Ascending aorta (tissue), 2 donors: ENCODE measurements around the gene KCNMA1. TPM values are rescaled to one million over a fixed set of nuclear protein-coding genes. Genes with fewer than 3 reads are reported as not detected.

Experiments
- DNase-seq, 2 donors: peaks; one replicate each; pipeline ENCODE4 v3.0.0-alpha.2; 2019; ENCODE audit warnings: low spot score in 2 of 2
- H3K27ac ChIP-seq, 2 donors: fragments of 200-600 bp; sonication (generic); one replicate each; pipeline ENCODE4 v1.5.1; 2016 to 2017; ENCODE audit warnings: mild to moderate bottlenecking in 1 of 2
- H3K27me3 ChIP-seq: fragments of 200-600 bp; sonication (generic); one replicate; pipeline ENCODE4 v1.5.1; 2017
- H3K36me3 ChIP-seq, 2 donors: fragments of 200-600 bp; sonication (generic); one replicate each; pipeline ENCODE4 v1.5.1; 2016
- H3K4me1 ChIP-seq, 2 donors: fragments of 200-600 bp; sonication (generic); one replicate each; pipeline ENCODE4 v1.5.1; 2016 to 2017; ENCODE audit warnings: mild to moderate bottlenecking in 1 of 2
- H3K4me3 ChIP-seq, 2 donors: fragments of 200-600 bp; sonication (generic); one replicate each; pipeline ENCODE4 v1.5.1; 2016 to 2017; ENCODE audit warnings: mild to moderate bottlenecking in 1 of 2
- H3K9me3 ChIP-seq, 2 donors: fragments of 200-600 bp; sonication (generic); one replicate each; pipeline ENCODE4 v1.5.1; 2016
- intact Hi-C: fragments of 100-400 bp; cut with DNase I; formaldehyde crosslinking; loops from one replicate; pipeline ENCODE4 v1.15.1; 2023
- total RNA-seq: library from RNA; depleted of rRNA; stranded (reverse); fragments of >200 nt; gene quantifications from one replicate; pipeline ENCODE4 v1.1.0, GENCODE V29; 2016
- TF ChIP-seq, protein P1 (sequence below), 3 experiments: fragments of 200-600 bp in 2 of 3; fragments of 450-650 bp in 1 of 3; sonication (generic) in 2 of 3; IDR thresholded peaks; one replicate each; pipeline ENCODE4 v1.5.1; 2016 to 2019; ENCODE audit warnings: antibody characterized with exemption in 3 of 3, mild to moderate bottlenecking in 1 of 3, moderate library complexity in 1 of 3

Gene KCNMA1
- total RNA-seq, 1 donor from 2014 or later, result 28.6 TPM

DNA sequence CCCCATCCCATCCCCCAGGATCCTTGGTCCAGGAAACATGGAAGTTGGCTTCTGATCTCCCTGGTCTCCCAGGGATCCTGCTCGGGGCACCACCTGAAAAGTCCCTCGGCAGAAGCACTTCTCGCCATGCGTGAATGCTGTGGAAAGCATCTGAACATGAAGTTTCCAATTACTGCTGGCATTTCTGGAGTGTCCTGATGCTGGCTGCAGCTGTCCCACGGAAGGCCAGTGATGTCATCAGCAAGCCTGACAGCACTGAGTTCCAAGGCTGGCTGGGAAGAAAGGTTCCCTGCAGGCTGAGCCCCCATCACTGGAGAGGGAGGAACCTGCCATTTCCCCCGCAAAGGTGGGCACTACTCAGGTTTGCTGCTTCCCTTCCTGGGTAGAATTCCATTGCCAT, 71.4 kb downstream of the KCNMA1 start:
- Histone ChIP-seq H3K27ac (peak overlapping the region; percentile 22 to 83), H3K27me3 (no peaks in the 10 kb centered on the region), H3K36me3 (no peaks in the 10 kb centered on the region), H3K9me3 (no peaks in the 10 kb centered on the region), H3K4me3 (no peak overlapping the region), H3K4me1 (peaks cover 18 to 63% of the 10 kb centered on the region in 2 donors)
- no peak for DNase-seq
- TF ChIP-seq, protein P1, sequence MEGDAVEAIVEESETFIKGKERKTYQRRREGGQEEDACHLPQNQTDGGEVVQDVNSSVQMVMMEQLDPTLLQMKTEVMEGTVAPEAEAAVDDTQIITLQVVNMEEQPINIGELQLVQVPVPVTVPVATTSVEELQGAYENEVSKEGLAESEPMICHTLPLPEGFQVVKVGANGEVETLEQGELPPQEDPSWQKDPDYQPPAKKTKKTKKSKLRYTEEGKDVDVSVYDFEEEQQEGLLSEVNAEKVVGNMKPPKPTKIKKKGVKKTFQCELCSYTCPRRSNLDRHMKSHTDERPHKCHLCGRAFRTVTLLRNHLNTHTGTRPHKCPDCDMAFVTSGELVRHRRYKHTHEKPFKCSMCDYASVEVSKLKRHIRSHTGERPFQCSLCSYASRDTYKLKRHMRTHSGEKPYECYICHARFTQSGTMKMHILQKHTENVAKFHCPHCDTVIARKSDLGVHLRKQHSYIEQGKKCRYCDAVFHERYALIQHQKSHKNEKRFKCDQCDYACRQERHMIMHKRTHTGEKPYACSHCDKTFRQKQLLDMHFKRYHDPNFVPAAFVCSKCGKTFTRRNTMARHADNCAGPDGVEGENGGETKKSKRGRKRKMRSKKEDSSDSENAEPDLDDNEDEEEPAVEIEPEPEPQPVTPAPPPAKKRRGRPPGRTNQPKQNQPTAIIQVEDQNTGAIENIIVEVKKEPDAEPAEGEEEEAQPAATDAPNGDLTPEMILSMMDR (IDR thresholded peaks at IDR 0.05), result no peak
- intact Hi-C loops, result no loop called here

DNA sequence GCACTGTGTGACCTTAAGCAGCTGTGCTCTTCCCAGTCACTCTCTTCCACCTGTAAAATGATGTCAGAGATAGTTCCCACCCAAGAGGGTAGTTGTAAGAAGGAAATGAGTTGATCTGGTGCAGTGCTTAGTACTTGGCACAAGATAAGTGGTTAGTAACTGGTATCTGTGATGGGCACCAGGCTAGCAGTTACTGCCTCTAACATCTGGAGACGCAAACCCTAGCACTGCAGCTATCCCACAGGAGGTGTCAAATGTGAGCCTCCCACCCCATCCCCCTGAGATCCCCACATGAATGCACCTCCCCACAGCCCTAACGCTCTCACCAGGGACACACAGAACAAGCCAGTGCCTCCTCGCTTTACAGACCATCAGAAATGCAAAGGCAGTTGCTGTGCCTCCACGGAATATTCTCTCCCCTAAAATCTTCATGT, 72.0 kb downstream of the KCNMA1 start:
- Histone ChIP-seq H3K36me3 (no peaks in the 10 kb centered on the region), H3K27ac (peak overlapping the region; percentile 79 to 83), H3K9me3 (no peaks in the 10 kb centered on the region), H3K4me3 (no peak overlapping the region), H3K27me3 (no peaks in the 10 kb centered on the region), H3K4me1 (peaks cover 18 to 62% of the 10 kb centered on the region in 2 donors)
- TF ChIP-seq, protein P1 (IDR thresholded peaks at IDR 0.05), result no peak
- DNase-seq, result no peak
- intact Hi-C loops, result no loop called here

DNA sequence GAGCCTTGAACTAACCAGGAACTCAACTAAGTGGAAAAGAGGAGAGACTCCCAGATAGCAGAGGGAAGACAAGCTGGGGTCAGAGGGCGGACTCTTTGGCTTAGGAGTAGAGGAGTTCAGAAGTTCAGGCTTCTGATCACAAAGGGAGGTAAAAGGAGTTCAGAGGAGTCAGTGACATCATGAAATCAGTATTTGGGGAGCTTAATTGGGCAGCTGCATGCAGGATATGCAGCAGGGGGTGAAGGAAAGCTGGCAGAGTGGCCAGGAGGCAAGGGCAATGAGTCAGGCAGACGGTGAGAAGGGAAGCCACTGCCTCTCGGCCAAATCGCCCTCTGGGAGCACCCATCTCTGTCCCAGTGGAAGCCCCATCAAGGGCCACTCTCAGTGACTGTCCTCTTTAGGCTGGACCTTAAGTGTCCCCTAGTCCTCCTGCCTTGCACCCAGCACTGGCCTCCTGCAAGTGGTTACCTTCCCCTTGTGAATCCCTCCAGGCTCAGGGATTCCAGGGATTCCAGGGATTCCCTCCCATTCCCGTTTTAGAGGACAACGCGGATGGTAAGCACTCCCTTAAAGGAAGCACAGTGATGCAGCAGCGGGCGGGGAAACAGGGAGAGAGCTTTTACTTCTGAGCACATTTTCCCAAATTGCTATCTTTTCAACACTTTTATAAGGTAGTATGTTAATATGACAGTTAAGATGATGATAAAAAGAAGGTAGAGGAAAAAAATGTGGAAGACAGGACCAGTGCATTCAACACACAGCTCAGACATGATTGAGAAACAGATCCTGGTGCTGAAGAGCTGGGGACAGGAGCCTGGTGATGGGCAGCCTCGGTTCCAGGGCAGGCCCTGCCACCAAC, 72.6 kb downstream of the KCNMA1 start:
- intact Hi-C loops, result no loop called here

DNA sequence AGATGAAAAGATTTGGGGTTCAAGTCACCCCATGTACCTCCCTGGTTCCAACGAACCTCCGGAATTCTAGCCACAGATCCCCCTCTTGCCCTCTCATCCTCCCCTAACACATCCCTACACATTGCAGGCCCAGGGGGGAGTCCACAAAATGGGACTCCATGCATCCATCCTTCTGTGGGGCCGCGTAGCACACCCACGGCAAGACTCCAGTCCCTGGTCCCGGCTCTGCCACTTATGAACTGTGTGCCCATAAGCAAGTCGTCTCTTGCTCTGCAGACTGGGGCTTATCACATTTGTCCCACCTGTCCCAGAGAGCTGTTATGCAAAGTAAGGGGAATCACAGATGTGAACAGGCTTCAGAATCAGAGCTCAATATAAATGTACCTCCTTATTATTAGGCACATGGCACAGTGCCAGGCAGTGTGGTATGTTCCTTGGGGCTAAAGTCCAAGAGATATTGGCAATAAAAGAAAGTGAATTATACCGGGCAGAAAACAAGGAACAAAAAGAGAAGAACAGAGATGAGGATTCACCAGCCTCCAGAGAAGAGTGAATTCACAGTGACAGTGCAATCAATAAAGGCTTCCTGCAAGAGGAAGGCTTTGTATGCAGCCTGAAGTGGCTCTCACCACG, 73.9 kb downstream of the KCNMA1 start:
- no peak for DNase-seq
- Histone ChIP-seq H3K4me3 (no peak overlapping the region), H3K36me3 (no peaks in the 10 kb centered on the region), H3K27me3 (no peaks in the 10 kb centered on the region), H3K9me3 (no peaks in the 10 kb centered on the region), H3K27ac (peak overlapping the region; percentile 79 to 83), H3K4me1 (peaks cover 18 to 66% of the 10 kb centered on the region in 2 donors)
- intact Hi-C loops, result loop anchor here (2.0 kb wide), 2 partner anchors 23 to 73 kb away; partner anchors contain the start of gene KCNMA1
- TF ChIP-seq, protein P1 (IDR thresholded peaks at IDR 0.05), result no peak

More for the DNA sequence above, 72.6 kb downstream of the KCNMA1 start:
- no peak for DNase-seq
- Histone ChIP-seq H3K4me3 (no peak overlapping the region), H3K4me1 (peaks cover 18 to 64% of the 10 kb centered on the region in 2 donors), H3K36me3 (no peaks in the 10 kb centered on the region), H3K27ac (peak overlapping the region; percentile 79 to 83), H3K27me3 (no peaks in the 10 kb centered on the region), H3K9me3 (no peaks in the 10 kb centered on the region)
- TF ChIP-seq, protein P1 (IDR thresholded peaks at IDR 0.05), result no peak

DNA sequence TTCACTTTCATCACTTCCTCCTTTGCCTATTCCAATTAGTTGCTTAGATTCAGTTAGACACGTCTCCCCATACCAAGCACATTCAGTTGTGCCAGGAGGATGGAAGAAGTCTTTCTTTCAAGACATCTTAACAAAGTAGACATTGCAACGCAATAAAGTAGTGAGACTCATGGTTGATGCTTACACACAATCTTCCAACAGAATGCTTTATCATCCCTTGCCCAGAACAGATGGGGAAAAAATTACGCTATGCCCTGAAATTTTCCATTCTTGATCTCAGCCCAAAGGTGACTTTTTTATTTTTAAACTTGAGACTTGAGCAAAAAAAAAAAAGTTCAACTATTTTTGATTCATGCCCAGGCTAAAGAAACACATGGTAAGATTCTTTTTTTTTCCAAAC, 74.9 kb downstream of the KCNMA1 start:
- no peak overlapping the region for H3K4me3 ChIP-seq

More for the DNA sequence above, 74.9 kb downstream of the KCNMA1 start:
- Histone ChIP-seq H3K27me3 (no peaks in the 10 kb centered on the region), H3K27ac (peak overlapping the region; percentile 79 to 83), H3K36me3 (no peaks in the 10 kb centered on the region), H3K4me1 (peaks cover 21 to 74% of the 10 kb centered on the region in 2 donors), H3K9me3 (no peaks in the 10 kb centered on the region)
- no peak for DNase-seq
- intact Hi-C loops, result loop anchor here (2.0 kb wide), 2 partner anchors 24 to 74 kb away; partner anchors contain the start of gene KCNMA1
- TF ChIP-seq, protein P1 (IDR thresholded peaks at IDR 0.05), result no peak
